Ascending aorta (tissue), 2 donors: ENCODE data around the gene BBS7. TPM values are rescaled to one million over a fixed set of nuclear protein-coding genes. Genes with fewer than 3 reads are reported as not detected.

Source experiments
- DNase-seq, 2 donors: peaks; one replicate each; pipeline ENCODE4 v3.0.0-alpha.2; 2019; ENCODE audit warnings: low spot score in 2 of 2
- H3K27ac ChIP-seq, 2 donors: fragments of 200-600 bp; sonication (generic); one replicate each; pipeline ENCODE4 v1.5.1; 2016 to 2017; ENCODE audit warnings: mild to moderate bottlenecking in 1 of 2
- H3K27me3 ChIP-seq: fragments of 200-600 bp; sonication (generic); one replicate; pipeline ENCODE4 v1.5.1; 2017
- H3K36me3 ChIP-seq, 2 donors: fragments of 200-600 bp; sonication (generic); one replicate each; pipeline ENCODE4 v1.5.1; 2016
- H3K4me1 ChIP-seq, 2 donors: fragments of 200-600 bp; sonication (generic); one replicate each; pipeline ENCODE4 v1.5.1; 2016 to 2017; ENCODE audit warnings: mild to moderate bottlenecking in 1 of 2
- H3K4me3 ChIP-seq, 2 donors: fragments of 200-600 bp; sonication (generic); one replicate each; pipeline ENCODE4 v1.5.1; 2016 to 2017; ENCODE audit warnings: mild to moderate bottlenecking in 1 of 2
- H3K9me3 ChIP-seq, 2 donors: fragments of 200-600 bp; sonication (generic); one replicate each; pipeline ENCODE4 v1.5.1; 2016
- intact Hi-C: fragments of 100-400 bp; cut with DNase I; formaldehyde crosslinking; loops from one replicate; pipeline ENCODE4 v1.15.1; 2023
- total RNA-seq: library from RNA; depleted of rRNA; stranded (reverse); fragments of >200 nt; gene quantifications from one replicate; pipeline ENCODE4 v1.1.0, GENCODE V29; 2016
- TF ChIP-seq, protein P1 (sequence below), 3 experiments: fragments of 200-600 bp in 2 of 3; fragments of 450-650 bp in 1 of 3; sonication (generic) in 2 of 3; IDR thresholded peaks; one replicate each; pipeline ENCODE4 v1.5.1; 2016 to 2019; ENCODE audit warnings: antibody characterized with exemption in 3 of 3, mild to moderate bottlenecking in 1 of 3, moderate library complexity in 1 of 3

Gene BBS7
- total RNA-seq, 1 donor from 2014 or later = 5.6 TPM

DNA sequence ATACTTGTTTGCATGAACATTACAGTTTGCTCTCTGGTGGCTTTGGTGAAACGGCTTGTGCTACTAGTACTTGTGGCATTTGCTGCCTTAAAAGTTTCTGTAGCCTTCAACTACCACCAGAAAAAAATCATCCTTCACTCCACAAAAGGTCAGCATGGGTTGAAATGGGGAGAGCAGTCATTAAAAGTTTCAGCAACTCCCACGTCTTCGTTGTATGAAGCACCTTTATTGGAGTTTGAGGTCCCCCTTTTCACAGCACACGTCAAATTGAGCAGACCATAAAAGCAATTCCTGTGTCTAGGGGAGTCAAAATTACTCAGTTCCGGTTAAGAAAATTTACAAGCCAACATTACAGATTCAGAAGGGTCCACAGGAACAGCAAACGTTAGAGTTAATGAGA, 23.6 kb downstream of the BBS7 start:
- H3K9me3 ChIP-seq = no peaks in the 10 kb centered on the region
- no peak overlapping the region for H3K4me3 ChIP-seq
- TF ChIP-seq, protein P1, sequence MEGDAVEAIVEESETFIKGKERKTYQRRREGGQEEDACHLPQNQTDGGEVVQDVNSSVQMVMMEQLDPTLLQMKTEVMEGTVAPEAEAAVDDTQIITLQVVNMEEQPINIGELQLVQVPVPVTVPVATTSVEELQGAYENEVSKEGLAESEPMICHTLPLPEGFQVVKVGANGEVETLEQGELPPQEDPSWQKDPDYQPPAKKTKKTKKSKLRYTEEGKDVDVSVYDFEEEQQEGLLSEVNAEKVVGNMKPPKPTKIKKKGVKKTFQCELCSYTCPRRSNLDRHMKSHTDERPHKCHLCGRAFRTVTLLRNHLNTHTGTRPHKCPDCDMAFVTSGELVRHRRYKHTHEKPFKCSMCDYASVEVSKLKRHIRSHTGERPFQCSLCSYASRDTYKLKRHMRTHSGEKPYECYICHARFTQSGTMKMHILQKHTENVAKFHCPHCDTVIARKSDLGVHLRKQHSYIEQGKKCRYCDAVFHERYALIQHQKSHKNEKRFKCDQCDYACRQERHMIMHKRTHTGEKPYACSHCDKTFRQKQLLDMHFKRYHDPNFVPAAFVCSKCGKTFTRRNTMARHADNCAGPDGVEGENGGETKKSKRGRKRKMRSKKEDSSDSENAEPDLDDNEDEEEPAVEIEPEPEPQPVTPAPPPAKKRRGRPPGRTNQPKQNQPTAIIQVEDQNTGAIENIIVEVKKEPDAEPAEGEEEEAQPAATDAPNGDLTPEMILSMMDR (IDR thresholded peaks at IDR 0.05) = no peak
- H3K36me3 ChIP-seq = peaks cover 14 to 53% of the 10 kb centered on the region in 2 donors
- no peak overlapping the region for H3K27ac ChIP-seq
- DNase-seq = no peak
- intact Hi-C loops = no loop called here
- H3K27me3 ChIP-seq = no peaks in the 10 kb centered on the region
- no peaks in the 10 kb centered on the region for H3K4me1 ChIP-seq

DNA sequence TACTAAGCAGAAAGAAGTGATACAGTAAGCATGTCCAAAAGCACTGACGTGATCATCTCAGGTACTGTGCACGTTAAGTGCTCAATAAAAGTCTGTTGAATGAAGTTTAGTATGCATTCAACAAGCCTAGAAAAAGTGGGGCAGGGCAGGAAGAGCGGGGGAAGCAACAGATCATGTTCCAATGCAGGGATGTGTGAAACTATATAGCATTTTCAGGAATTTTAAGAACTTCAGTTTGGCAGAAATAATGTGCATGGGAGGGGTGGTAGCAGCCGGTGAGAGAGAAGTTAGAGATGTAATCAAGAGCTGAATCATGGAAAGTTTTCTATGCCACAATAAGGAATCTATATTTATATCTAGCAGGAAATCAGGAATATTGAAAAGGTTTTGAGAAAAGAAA, 27.4 kb downstream of the BBS7 start:
- Histone ChIP-seq H3K27ac (no peak overlapping the region), H3K4me1 (no peaks in the 10 kb centered on the region), H3K9me3 (no peaks in the 10 kb centered on the region), H3K4me3 (no peak overlapping the region), H3K36me3 (peaks cover 25 to 58% of the 10 kb centered on the region in 2 donors), H3K27me3 (no peaks in the 10 kb centered on the region)
- TF ChIP-seq, protein P1 (IDR thresholded peaks at IDR 0.05) = no peak
- DNase-seq = no peak
- intact Hi-C loops = no loop called here

DNA sequence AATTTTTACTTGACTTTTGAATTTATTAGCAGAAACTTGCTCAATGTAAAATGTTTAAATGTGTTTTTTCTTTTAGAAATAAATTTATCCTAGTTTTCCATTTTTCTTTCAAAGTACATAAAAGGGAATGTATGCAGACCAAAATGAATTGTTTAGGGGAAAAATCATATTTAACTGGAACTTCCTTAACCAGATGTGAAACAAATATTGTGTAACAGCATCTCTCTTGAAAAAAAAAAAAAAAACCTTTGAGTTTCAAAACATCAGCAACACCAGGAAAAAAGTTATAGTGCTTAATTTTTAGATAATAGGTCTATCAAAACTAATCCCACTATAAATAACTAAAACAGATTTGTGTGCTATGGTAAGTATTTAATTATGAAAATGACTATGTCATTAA, 32.1 kb downstream of the BBS7 start:
- no peaks in the 10 kb centered on the region for H3K27me3 ChIP-seq
- intact Hi-C loops = no loop called here
- no peaks in the 10 kb centered on the region for H3K9me3 ChIP-seq
- no peaks in the 10 kb centered on the region for H3K4me1 ChIP-seq
- no peak overlapping the region for H3K27ac ChIP-seq
- TF ChIP-seq, protein P1 (IDR thresholded peaks at IDR 0.05) = no peak
- no peak for DNase-seq
- peaks cover 19 to 63% of the 10 kb centered on the region in 2 donors for H3K36me3 ChIP-seq
- no peak overlapping the region for H3K4me3 ChIP-seq

DNA sequence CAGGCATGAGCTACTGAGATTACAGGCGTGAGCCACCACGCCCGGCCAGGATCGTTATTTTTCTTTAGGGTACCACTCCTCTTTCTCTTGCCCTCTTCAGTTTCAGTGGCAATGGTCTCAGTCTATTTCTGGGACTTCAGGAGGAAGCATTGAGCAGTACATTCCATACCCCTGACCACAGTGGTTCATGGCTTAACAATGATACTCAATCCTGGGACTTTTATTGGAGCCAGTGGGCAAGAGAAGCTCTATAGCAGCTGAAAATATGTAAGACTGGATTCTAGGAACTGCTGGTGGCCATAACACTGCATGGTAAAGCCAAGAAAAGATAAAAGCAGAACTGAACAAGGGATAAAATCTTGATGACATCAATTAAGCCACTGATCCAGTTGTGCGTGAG, 40.8 kb downstream of the BBS7 start:
- intact Hi-C loops = no loop called here
- TF ChIP-seq, protein P1 (IDR thresholded peaks at IDR 0.05) = no peak

DNA sequence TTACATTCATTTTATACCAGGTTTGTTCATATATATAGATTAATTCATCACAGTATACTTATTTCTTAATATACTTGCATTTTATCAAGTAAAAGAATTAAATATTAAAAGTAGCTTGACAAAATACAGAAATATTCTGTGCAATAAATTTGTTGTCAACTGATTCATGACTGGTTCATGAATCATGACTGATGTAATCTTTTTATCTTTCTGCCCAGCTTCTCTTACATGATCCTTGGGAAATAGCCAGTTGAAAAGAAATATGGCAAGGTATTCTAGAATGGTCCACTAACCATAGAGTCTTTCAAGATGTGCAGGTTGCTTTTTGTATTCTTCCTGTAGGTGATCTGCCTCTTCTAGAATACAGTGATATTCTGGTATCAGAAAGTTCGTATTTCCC, 42.4 kb downstream of the BBS7 start:
- Histone ChIP-seq H3K27me3 (no peaks in the 10 kb centered on the region), H3K27ac (no peak overlapping the region), H3K4me1 (peaks cover 4 to 6% of the 10 kb centered on the region in 2 donors), H3K9me3 (no peaks in the 10 kb centered on the region), H3K4me3 (no peak overlapping the region), H3K36me3 (peaks cover 6 to 54% of the 10 kb centered on the region in 2 donors)
- intact Hi-C loops = no loop called here
- DNase-seq = no peak
- TF ChIP-seq, protein P1 (IDR thresholded peaks at IDR 0.05) = no peak

More for the DNA sequence above, 40.8 kb downstream of the BBS7 start:
- peaks cover 6 to 70% of the 10 kb centered on the region in 2 donors for H3K36me3 ChIP-seq
- H3K9me3 ChIP-seq = no peaks in the 10 kb centered on the region
- H3K4me3 ChIP-seq = no peak overlapping the region
- DNase-seq = no peak
- H3K27me3 ChIP-seq = no peaks in the 10 kb centered on the region
- H3K27ac ChIP-seq = no peak overlapping the region
- no peaks in the 10 kb centered on the region for H3K4me1 ChIP-seq

DNA sequence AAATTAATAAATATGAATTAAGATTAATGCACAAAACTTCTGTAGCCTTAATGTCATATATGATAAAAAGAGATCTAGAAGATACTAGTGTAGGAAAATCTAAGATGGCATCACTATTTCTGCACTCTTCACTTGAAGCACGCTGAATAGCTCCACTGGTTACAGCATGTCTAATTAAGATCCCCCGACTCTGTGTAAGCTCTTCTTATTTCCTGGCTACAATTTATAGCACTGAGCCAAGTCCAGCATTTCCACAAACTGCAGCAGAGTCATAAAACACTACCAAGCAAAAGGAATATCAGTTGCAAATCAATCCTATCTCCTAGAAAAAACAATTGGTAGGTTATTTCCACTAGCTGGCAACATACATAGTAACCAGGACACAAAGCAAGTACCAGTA, 45.3 kb downstream of the BBS7 start:
- intact Hi-C loops = no loop called here
- Histone ChIP-seq H3K4me3 (no peak overlapping the region), H3K27ac (no peak overlapping the region), H3K36me3 (peaks cover 3 to 26% of the 10 kb centered on the region in 2 donors), H3K9me3 (no peaks in the 10 kb centered on the region), H3K27me3 (no peaks in the 10 kb centered on the region), H3K4me1 (peaks cover 4 to 6% of the 10 kb centered on the region in 2 donors)
- no peak for DNase-seq
- TF ChIP-seq, protein P1 (IDR thresholded peaks at IDR 0.05) = no peak
